Activated T-cell treated with anti-CD3 and anti-CD28 coated beads, Interleukin-2, amount 50 U/mL, for 24 hours (primary cell): ENCODE measurements around the gene AGBL4.
"Not testable (repeated sequence)": the region's sequence is repeated elsewhere in the genome, so short reads cannot be mapped to it uniquely, and the experiment has no call there.

ENCODE experiments used
- DNase-seq: peaks from one replicate; pipeline ENCODE4 v3.0.0-alpha.2; 2020
- H3K27ac Mint-ChIP-seq: 2 replicates; pipeline ENCODE4 v1.8.0; 2020; ENCODE audit warnings: mild to moderate bottlenecking, mixed read lengths
- H3K27me3 Mint-ChIP-seq: 2 replicates; pipeline ENCODE4 v1.8.0; 2020; ENCODE audit warnings: mixed read lengths
- H3K36me3 Mint-ChIP-seq: 2 replicates; pipeline ENCODE4 v1.8.0; 2020; ENCODE audit warnings: low read depth, mixed read lengths
- H3K4me1 Mint-ChIP-seq: 2 replicates; pipeline ENCODE4 v1.8.0; 2020; ENCODE audit warnings: low read depth, mixed read lengths
- H3K4me3 Mint-ChIP-seq: 2 replicates; pipeline ENCODE4 v1.8.0; 2020; ENCODE audit warnings: mild to moderate bottlenecking, moderate library complexity, mixed read lengths
- H3K9me3 Mint-ChIP-seq: 2 replicates; pipeline ENCODE4 v1.8.0; 2020; ENCODE audit warnings: mixed read lengths

The AGBL4 gene

GRCh38 chr1:49060766-49061165 lies 963.0 kb downstream of the AGBL4 start:
- DNase-seq = no peak
- Mint-ChIP-seq H3K4me3 (no peak overlapping the region), H3K9me3 (peaks cover 2% of the 10 kb centered on the region), H3K27me3 (no peaks in the 10 kb centered on the region), H3K36me3 (no peaks in the 10 kb centered on the region), H3K27ac (no peak overlapping the region), H3K4me1 (no peaks in the 10 kb centered on the region)

GRCh38 chr1:49059087-49059486 lies 964.7 kb downstream of the AGBL4 start:
- Mint-ChIP-seq H3K4me1 (no peaks in the 10 kb centered on the region), H3K4me3 (no peak overlapping the region), H3K27ac (no peak overlapping the region), H3K36me3 (no peaks in the 10 kb centered on the region), H3K9me3 (no peaks in the 10 kb centered on the region), H3K27me3 (no peaks in the 10 kb centered on the region)
- DNase-seq = no peak

GRCh38 chr1:49052102-49052501 lies 971.7 kb downstream of the AGBL4 start:
- no peaks in the 10 kb centered on the region for H3K27me3 Mint-ChIP-seq
- no peaks in the 10 kb centered on the region for H3K9me3 Mint-ChIP-seq
- DNase-seq = no peak
- no peaks in the 10 kb centered on the region for H3K36me3 Mint-ChIP-seq
- H3K4me1 Mint-ChIP-seq = no peaks in the 10 kb centered on the region
- H3K27ac Mint-ChIP-seq = no peak overlapping the region
- no peak overlapping the region for H3K4me3 Mint-ChIP-seq

GRCh38 chr1:49051647-49052046 lies 972.1 kb downstream of the AGBL4 start:
- no peak for DNase-seq
- Mint-ChIP-seq H3K36me3 (no peaks in the 10 kb centered on the region), H3K27ac (no peak overlapping the region), H3K4me3 (no peak overlapping the region), H3K4me1 (no peaks in the 10 kb centered on the region), H3K9me3 (no peaks in the 10 kb centered on the region), H3K27me3 (no peaks in the 10 kb centered on the region)

- Mint-ChIP-seq H3K27ac (no peak overlapping the region), H3K9me3 (no peaks in the 10 kb centered on the region), H3K36me3 (no peaks in the 10 kb centered on the region), H3K4me3 (no peak overlapping the region), H3K4me1 (no peaks in the 10 kb centered on the region), H3K27me3 (no peaks in the 10 kb centered on the region)
- no peak for DNase-seq
Observed at GRCh38 chr1:49050041-49050440, 973.7 kb downstream of the AGBL4 start.

- Mint-ChIP-seq H3K27me3 (no peaks in the 10 kb centered on the region), H3K27ac (no peak overlapping the region), H3K36me3 (no peaks in the 10 kb centered on the region), H3K9me3 (no peaks in the 10 kb centered on the region), H3K4me1 (no peaks in the 10 kb centered on the region), H3K4me3 (no peak overlapping the region)
- DNase-seq = no peak
Observed at GRCh38 chr1:49048188-49048587, 975.6 kb downstream of the AGBL4 start.

- Mint-ChIP-seq H3K27me3 (no peaks in the 10 kb centered on the region), H3K36me3 (no peaks in the 10 kb centered on the region), H3K4me3 (no peak overlapping the region), H3K4me1 (no peaks in the 10 kb centered on the region), H3K9me3 (no peaks in the 10 kb centered on the region), H3K27ac (no peak overlapping the region)
- DNase-seq = no peak
Observed at GRCh38 chr1:49046305-49046704, 977.4 kb downstream of the AGBL4 start.

GRCh38 chr1:49045371-49045770 lies 978.4 kb downstream of the AGBL4 start:
- Mint-ChIP-seq H3K27me3 (no peaks in the 10 kb centered on the region), H3K4me3 (no peak overlapping the region), H3K9me3 (no peaks in the 10 kb centered on the region), H3K4me1 (no peaks in the 10 kb centered on the region), H3K27ac (no peak overlapping the region), H3K36me3 (no peaks in the 10 kb centered on the region)
- DNase-seq = no peak

GRCh38 chr1:49036700-49037099 lies 987.1 kb downstream of the AGBL4 start:
- no peak for DNase-seq
- Mint-ChIP-seq H3K4me1 (no peaks in the 10 kb centered on the region), H3K27ac (no peak overlapping the region), H3K9me3 (peaks cover 2% of the 10 kb centered on the region), H3K27me3 (no peaks in the 10 kb centered on the region), H3K36me3 (no peaks in the 10 kb centered on the region), H3K4me3 (no peak overlapping the region)

GRCh38 chr1:49028396-49028795 lies 995.4 kb downstream of the AGBL4 start:
- H3K4me3 Mint-ChIP-seq = no peak overlapping the region
- H3K27ac Mint-ChIP-seq = no peak overlapping the region
- no peaks in the 10 kb centered on the region for H3K36me3 Mint-ChIP-seq
- DNase-seq = no peak
- H3K9me3 Mint-ChIP-seq = peaks cover 4% of the 10 kb centered on the region
- no peaks in the 10 kb centered on the region for H3K27me3 Mint-ChIP-seq
- no peaks in the 10 kb centered on the region for H3K4me1 Mint-ChIP-seq

- Mint-ChIP-seq H3K4me3 (no peak overlapping the region), H3K27me3 (no peaks in the 10 kb centered on the region)
- no peak for DNase-seq
Observed at GRCh38 chr1:49026230-49026811, 997.4 kb downstream of the AGBL4 start.

GRCh38 chr1:49016030-49016977 lies 1007.5 kb downstream of the AGBL4 start:
- no peak for DNase-seq
- Mint-ChIP-seq H3K27me3 (no peaks in the 10 kb centered on the region), H3K4me1 (no peaks in the 10 kb centered on the region), H3K4me3 (no peak overlapping the region), H3K9me3 (no peaks in the 10 kb centered on the region), H3K27ac (no peak overlapping the region), H3K36me3 (no peaks in the 10 kb centered on the region)

More at GRCh38 chr1:49026230-49026811, 997.4 kb downstream of the AGBL4 start:
- peaks cover 4% of the 10 kb centered on the region for H3K9me3 Mint-ChIP-seq
- no peaks in the 10 kb centered on the region for H3K4me1 Mint-ChIP-seq
- H3K36me3 Mint-ChIP-seq = no peaks in the 10 kb centered on the region
- H3K27ac Mint-ChIP-seq = no peak overlapping the region

- no peaks in the 10 kb centered on the region for H3K27me3 Mint-ChIP-seq
- H3K4me3 Mint-ChIP-seq = no peak overlapping the region
- H3K4me1 Mint-ChIP-seq = no peaks in the 10 kb centered on the region
- no peaks in the 10 kb centered on the region for H3K36me3 Mint-ChIP-seq
- no peaks in the 10 kb centered on the region for H3K9me3 Mint-ChIP-seq
- H3K27ac Mint-ChIP-seq = no peak overlapping the region
- DNase-seq = no peak
Observed at GRCh38 chr1:49013079-49013478, 1010.7 kb downstream of the AGBL4 start.

- not testable (repeated sequence) for DNase-seq, H3K36me3 Mint-ChIP-seq, H3K27ac Mint-ChIP-seq, H3K4me1 Mint-ChIP-seq, H3K4me3 Mint-ChIP-seq, H3K27me3 Mint-ChIP-seq, H3K9me3 Mint-ChIP-seq
Observed at GRCh38 chr1:49002981-49003380, 1020.8 kb downstream of the AGBL4 start.

- no peak for DNase-seq
- Mint-ChIP-seq H3K4me3 (no peak overlapping the region), H3K27ac (no peak overlapping the region), H3K27me3 (no peaks in the 10 kb centered on the region), H3K9me3 (no peaks in the 10 kb centered on the region), H3K36me3 (no peaks in the 10 kb centered on the region), H3K4me1 (no peaks in the 10 kb centered on the region)
Observed at GRCh38 chr1:48999321-48999720, 1024.4 kb downstream of the AGBL4 start.
